ENCODE results near the gene RNPEP.

DNA sequence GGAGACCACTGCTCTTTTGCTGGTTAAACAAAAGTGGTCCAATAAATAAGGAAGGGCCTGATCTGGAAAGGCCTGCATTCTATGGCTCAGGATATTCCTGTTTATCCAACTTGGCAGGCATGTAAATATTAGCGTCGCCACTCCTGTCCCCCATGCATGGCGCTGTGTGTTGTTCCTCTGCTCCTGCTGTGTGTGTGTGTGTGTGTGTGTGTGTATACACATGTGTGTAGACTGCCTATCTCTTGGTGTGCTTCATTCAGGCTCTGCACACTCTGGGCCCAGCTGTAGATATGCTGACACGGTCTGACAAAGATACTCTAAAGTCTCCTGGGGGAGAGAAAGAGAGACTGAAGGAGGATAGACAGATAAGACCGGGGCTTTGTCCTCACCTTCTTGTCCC lies 42.9 kb upstream of the RNPEP start:
- TF ChIP-seq, protein P1, sequence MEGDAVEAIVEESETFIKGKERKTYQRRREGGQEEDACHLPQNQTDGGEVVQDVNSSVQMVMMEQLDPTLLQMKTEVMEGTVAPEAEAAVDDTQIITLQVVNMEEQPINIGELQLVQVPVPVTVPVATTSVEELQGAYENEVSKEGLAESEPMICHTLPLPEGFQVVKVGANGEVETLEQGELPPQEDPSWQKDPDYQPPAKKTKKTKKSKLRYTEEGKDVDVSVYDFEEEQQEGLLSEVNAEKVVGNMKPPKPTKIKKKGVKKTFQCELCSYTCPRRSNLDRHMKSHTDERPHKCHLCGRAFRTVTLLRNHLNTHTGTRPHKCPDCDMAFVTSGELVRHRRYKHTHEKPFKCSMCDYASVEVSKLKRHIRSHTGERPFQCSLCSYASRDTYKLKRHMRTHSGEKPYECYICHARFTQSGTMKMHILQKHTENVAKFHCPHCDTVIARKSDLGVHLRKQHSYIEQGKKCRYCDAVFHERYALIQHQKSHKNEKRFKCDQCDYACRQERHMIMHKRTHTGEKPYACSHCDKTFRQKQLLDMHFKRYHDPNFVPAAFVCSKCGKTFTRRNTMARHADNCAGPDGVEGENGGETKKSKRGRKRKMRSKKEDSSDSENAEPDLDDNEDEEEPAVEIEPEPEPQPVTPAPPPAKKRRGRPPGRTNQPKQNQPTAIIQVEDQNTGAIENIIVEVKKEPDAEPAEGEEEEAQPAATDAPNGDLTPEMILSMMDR (conservative IDR thresholded peaks at IDR 0.05): no peak
- no peak for TF ChIP-seq EZH2 (IDR thresholded peaks at IDR 0.05; ENCODE audit: low read depth)

Measured in PC-9 (cell line).